Epithelial cell of esophagus (primary cell): Measurements from ENCODE around the gene DENND2C.

Experiments
- DNase-seq: peaks from one replicate; pipeline ENCODE4 v3.0.0; 2010; ENCODE audit warnings: low read depth
- H3K4me3 ChIP-seq: 2 replicates; pipeline ENCODE4 v1.5.1; 2011; ENCODE audit warnings: mild to moderate bottlenecking, low read length, control low read depth
- TF ChIP-seq, protein P1 (sequence below): IDR thresholded peaks from 2 replicates; pipeline ENCODE4 v1.5.1; 2011; ENCODE audit warnings: low read depth, mild to moderate bottlenecking, low read length, control low read depth, inconsistent platforms; ENCODE audit not compliant: insufficient read depth; ENCODE audit errors: missing control alignments

Gene DENND2C

DNA sequence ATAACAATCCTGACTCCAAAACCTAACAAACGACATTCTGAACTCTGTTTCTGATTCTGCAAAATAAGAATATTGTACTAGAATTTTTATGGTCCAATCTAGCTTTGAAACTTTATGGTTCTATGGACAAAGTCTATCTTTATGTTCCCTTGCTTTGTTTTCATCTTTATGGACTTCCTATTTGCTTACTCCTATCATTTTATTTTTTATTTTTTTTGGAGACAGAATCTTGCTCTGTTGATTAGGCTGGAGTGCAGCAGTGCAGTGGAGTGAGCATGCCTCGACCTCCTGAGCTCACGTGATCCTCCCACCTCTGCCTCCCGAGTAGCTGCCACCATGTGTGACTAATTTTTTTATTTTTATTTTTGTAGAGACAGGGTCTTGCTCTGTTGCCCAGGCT, 43.1 kb upstream of the DENND2C start:
- DNase-seq: no peak
- no peak overlapping the region for H3K4me3 ChIP-seq
- TF ChIP-seq, protein P1, sequence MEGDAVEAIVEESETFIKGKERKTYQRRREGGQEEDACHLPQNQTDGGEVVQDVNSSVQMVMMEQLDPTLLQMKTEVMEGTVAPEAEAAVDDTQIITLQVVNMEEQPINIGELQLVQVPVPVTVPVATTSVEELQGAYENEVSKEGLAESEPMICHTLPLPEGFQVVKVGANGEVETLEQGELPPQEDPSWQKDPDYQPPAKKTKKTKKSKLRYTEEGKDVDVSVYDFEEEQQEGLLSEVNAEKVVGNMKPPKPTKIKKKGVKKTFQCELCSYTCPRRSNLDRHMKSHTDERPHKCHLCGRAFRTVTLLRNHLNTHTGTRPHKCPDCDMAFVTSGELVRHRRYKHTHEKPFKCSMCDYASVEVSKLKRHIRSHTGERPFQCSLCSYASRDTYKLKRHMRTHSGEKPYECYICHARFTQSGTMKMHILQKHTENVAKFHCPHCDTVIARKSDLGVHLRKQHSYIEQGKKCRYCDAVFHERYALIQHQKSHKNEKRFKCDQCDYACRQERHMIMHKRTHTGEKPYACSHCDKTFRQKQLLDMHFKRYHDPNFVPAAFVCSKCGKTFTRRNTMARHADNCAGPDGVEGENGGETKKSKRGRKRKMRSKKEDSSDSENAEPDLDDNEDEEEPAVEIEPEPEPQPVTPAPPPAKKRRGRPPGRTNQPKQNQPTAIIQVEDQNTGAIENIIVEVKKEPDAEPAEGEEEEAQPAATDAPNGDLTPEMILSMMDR: no peak

DNA sequence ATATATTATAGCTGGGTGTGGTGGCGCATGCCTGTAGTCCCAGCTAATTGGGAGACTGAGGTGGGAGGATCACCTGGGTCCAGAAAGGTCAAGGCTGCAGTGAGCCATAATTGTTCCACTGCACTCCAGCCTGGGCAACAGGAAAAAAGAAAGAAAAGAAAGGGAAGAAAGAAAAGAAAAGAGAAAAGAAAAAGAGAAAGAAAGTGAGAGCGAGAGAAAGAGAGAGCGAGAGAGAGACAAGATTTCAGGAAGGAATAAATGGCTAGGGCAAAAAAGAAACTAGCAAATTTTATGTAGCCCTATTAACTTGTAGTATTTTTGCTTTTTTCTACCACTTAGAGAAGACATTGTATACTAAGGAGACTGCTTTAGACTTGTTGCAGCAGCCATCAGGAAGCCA, 40.5 kb upstream of the DENND2C start:
- TF ChIP-seq, protein P1: no peak
- DNase-seq: no peak
- H3K4me3 ChIP-seq: no peak overlapping the region

DNA sequence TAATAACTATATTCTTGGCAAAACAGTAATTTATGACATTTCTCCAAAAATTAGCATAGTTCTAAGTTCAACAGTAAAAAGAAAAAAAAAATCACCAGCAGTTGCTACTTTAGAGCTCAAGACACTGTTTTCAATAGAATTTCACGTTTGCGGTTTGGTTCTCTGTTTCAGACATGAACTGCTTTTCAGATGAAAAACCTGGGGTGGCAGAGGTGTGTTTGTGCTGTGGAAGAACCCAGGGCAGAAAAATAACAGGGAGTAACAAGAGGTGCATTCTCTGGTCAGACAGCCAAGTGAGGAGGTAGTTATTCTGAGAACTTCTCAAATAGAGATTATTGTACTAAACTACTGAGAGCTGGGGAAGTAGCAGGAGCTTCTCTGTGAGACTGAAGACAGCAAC, 37.8 kb upstream of the DENND2C start:
- no peak for DNase-seq
- no peak overlapping the region for H3K4me3 ChIP-seq
- TF ChIP-seq, protein P1: no peak

- DNase-seq: no peak
- TF ChIP-seq, protein P1: no peak
- no peak overlapping the region for H3K4me3 ChIP-seq
These were observed 33.4 kb upstream of the DENND2C start for GRCh38 chr1:114703242-114703641.

DNA sequence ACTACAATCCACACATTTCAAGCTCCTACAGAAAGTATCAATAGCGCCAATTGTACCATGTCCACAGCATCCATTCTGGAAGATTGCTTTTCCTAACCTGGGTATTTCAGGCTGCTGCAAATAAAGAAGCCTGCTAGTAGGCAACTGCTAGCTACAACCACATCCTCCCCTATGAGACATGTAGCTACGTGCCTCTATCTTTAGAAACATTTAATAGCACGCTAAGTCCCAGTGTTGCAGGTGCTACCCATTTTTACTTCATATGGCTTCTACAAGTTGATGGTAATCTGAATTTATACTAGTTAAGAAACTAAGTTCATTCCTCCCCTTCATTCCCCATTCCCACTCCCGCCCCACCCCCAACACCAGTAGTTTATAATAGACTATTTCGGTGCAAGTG, 32.9 kb upstream of the DENND2C start:
- H3K4me3 ChIP-seq: no peak overlapping the region
- DNase-seq: peak; percentile 48
- TF ChIP-seq, protein P1: no peak

- TF ChIP-seq, protein P1: no peak
- no peak for DNase-seq
- H3K4me3 ChIP-seq: no peak overlapping the region
These were observed 32.1 kb upstream of the DENND2C start for GRCh38 chr1:114701931-114702330.

DNA sequence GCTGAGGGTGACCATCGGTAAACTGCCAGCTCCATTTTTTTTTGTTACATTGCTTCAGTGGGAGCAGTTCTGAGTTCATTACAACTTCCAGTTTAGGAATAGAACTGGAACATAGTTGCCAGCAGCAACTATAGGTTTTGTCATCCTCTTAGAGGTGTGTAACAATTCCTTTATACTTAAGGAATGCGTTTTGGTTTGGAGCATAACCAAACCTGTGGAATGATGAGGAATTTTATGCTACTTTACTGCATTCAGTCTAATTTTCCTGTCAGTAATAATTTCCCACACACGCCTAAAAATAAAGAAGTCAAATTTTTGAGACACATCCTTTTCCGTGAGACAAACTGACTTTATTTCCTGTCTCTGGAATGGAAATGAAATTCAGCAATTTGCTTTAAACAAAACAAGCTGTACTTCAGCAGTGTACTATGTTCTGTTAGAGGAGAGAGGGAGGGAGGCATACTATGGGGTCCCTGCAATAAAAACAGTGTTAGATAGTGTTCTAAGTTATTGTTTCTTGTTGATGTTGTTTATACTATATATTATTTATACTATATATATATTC, 30.3 kb upstream of the DENND2C start:
- DNase-seq: no peak
- H3K4me3 ChIP-seq: no peak overlapping the region
- TF ChIP-seq, protein P1: no peak
